ENCODE measurements around the gene CRACDL.

DNA sequence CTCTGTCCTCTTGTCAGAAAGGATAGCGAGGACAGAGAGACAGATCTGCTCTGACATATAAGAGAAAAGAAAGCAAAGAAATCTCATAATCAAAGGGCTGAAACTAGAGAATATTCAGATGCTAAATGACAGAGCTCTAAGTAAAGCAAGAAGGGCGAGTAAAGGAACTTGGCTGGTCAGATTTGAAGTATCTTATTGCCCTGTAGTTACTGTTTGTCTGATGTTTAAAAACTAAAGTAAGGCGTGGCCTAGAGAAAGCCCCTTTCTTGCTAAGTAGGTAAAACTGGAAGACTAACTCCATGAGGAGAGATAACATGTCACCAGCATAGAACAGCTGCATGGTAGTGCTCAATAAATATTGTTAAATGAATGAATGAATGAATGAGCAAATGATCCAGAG is 70.0 kb downstream of the CRACDL start:
- TF ChIP-seq, protein P1, sequence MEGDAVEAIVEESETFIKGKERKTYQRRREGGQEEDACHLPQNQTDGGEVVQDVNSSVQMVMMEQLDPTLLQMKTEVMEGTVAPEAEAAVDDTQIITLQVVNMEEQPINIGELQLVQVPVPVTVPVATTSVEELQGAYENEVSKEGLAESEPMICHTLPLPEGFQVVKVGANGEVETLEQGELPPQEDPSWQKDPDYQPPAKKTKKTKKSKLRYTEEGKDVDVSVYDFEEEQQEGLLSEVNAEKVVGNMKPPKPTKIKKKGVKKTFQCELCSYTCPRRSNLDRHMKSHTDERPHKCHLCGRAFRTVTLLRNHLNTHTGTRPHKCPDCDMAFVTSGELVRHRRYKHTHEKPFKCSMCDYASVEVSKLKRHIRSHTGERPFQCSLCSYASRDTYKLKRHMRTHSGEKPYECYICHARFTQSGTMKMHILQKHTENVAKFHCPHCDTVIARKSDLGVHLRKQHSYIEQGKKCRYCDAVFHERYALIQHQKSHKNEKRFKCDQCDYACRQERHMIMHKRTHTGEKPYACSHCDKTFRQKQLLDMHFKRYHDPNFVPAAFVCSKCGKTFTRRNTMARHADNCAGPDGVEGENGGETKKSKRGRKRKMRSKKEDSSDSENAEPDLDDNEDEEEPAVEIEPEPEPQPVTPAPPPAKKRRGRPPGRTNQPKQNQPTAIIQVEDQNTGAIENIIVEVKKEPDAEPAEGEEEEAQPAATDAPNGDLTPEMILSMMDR (IDR thresholded peaks at IDR 0.05; ENCODE audit: low read depth, low read length, poor library complexity, severe bottlenecking): no peak
- no peak for TF ChIP-seq EZH2phosphoT487 (IDR thresholded peaks at IDR 0.05; ENCODE audit: borderline replicate concordance, low read length)

Data from DOHH2 (cell line).